HG02981 (cell line): ENCODE measurements around the gene LNX2.

Experiments used
- ATAC-seq: cut with Tn5 transposase; IDR thresholded peaks from one replicate; pipeline ENCODE4 v1.9.1; 2021; ENCODE audit warnings: mild to moderate bottlenecking, moderate library complexity; ENCODE audit not compliant: unreplicated experiment

Gene LNX2

GRCh38 chr13:27617881-27618321 is 2.4 kb downstream of the LNX2 start:
- ATAC-seq, result no peak

- no peak for ATAC-seq
Measured at GRCh38 chr13:27613628-27614027, 6.7 kb downstream of the LNX2 start.

GRCh38 chr13:27607125-27607524 is 13.2 kb downstream of the LNX2 start:
- ATAC-seq, result no peak

- ATAC-seq, result no peak
Measured at GRCh38 chr13:27605610-27606200, 14.6 kb downstream of the LNX2 start.

GRCh38 chr13:27605099-27605498 is 15.2 kb downstream of the LNX2 start:
- ATAC-seq, result no peak

- no peak for ATAC-seq
Measured at GRCh38 chr13:27601803-27602202, 18.5 kb downstream of the LNX2 start.

GRCh38 chr13:27601208-27601607 is 19.1 kb downstream of the LNX2 start:
- no peak for ATAC-seq

GRCh38 chr13:27600711-27601110 is 19.6 kb downstream of the LNX2 start:
- ATAC-seq, result no peak

- ATAC-seq, result no peak
Measured at GRCh38 chr13:27599845-27600553, 20.3 kb downstream of the LNX2 start.

GRCh38 chr13:27599096-27599495 is 21.2 kb downstream of the LNX2 start:
- ATAC-seq, result no peak

GRCh38 chr13:27595055-27595811 is 25.1 kb downstream of the LNX2 start:
- ATAC-seq, result no peak

GRCh38 chr13:27593267-27593666 is 27.1 kb downstream of the LNX2 start:
- ATAC-seq, result peak; percentile 63

- ATAC-seq, result no peak
Measured at GRCh38 chr13:27592865-27593264, 27.5 kb downstream of the LNX2 start.

- no peak for ATAC-seq
Measured at GRCh38 chr13:27588405-27588804, 31.9 kb downstream of the LNX2 start.

- ATAC-seq, result no peak
Measured at GRCh38 chr13:27587095-27587746, 33.1 kb downstream of the LNX2 start.

- ATAC-seq, result no peak
Measured at GRCh38 chr13:27583645-27584044, 36.7 kb downstream of the LNX2 start.

GRCh38 chr13:27578121-27579030 is 42.0 kb downstream of the LNX2 start:
- no peak for ATAC-seq

GRCh38 chr13:27574661-27575060 is 45.7 kb downstream of the LNX2 start:
- no peak for ATAC-seq

GRCh38 chr13:27573265-27573664 is 47.1 kb downstream of the LNX2 start:
- ATAC-seq, result no peak

GRCh38 chr13:27572234-27572901 is 48.0 kb downstream of the LNX2 start:
- no peak for ATAC-seq
